ENCODE results near the gene SRRM3. TPM values are rescaled to one million over a fixed set of nuclear protein-coding genes. Genes with fewer than 3 reads are reported as not detected.
"Not testable (repeated sequence)": the region's sequence is repeated elsewhere in the genome, so short reads cannot be mapped to it uniquely, and the experiment has no call there.

SRRM3 gene
- total and polyA plus RNA-seq, 3 donors from 2014 or later = 7.8 to 8.4 (median 8.3) TPM

DNA sequence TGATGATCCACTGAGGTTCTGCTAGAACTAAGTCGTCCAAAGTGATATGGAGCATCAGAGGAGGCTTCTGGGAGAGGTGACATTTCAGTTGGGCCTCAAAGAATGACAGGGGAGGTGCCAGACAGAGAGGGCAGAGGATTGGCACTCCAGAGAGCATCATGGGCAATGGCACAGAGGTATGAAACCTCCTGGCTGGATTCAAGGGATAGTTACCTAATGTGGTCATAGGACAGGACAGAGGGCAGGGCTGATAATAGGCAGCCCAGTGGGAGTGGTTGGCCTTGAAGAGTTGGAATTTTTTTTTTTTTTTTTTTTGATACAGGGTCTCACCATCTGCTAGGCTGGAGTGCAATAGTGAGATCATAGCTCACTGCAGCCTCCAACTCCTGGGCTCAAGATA is 7.6 kb downstream of the SRRM3 start:
- Histone ChIP-seq H3K27ac (no peak overlapping the region), H3K9me3 (no peaks in the 10 kb centered on the region), H3K4me1 (no peaks in the 10 kb centered on the region), H3K4me3 (no peak overlapping the region), H3K27me3 (no peaks in the 10 kb centered on the region), H3K36me3 (ENCODE audit: low read depth, missing control alignments) (no peaks in the 10 kb centered on the region)
- 38 to 67% methylated on average over 1 of the region's 1 CpG for WGBS, 2 donors
- intact Hi-C loops (cut with DNase I; ENCODE audit: low total_unique reads) = no loop called here
- no peak for DNase-seq
- TF ChIP-seq POLR2A (IDR thresholded peaks at IDR 0.05) = no peak
- no peak for TF ChIP-seq CTCF (IDR thresholded peaks at IDR 0.05)

DNA sequence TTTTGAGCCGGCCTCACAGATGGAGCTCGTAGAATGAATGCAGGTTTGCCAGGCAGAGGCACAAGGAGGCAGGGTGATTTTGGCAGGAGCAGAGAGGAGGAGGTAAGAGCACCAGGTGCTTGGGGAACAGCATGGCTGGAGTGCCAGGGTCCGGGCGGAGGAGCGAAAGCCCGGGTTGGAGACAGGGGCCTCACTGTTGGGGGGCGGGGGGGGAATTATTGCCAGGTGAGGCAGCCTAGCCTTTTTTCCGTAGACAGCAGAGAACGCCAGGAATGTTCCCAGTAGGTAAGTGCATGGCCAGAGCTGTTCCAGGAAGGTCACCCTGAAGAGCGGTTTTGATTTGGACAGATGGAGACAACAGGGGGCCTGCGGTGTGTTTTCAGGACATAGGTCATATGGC is 9.5 kb downstream of the SRRM3 start:
- Histone ChIP-seq H3K9me3 (no peaks in the 10 kb centered on the region), H3K36me3 (ENCODE audit: low read depth, missing control alignments) (no peaks in the 10 kb centered on the region), H3K27me3 (no peaks in the 10 kb centered on the region), H3K4me3 (no peak overlapping the region), H3K27ac (no peak overlapping the region), H3K4me1 (no peaks in the 10 kb centered on the region)
- TF ChIP-seq POLR2A (IDR thresholded peaks at IDR 0.05) (no peak), CTCF (IDR thresholded peaks at IDR 0.05) (no peak)
- intact Hi-C loops (cut with DNase I; ENCODE audit: low total_unique reads) = no loop called here
- WGBS, 2 donors = 81 to 83% methylated on average over 7 to 11 of the region's 11 CpGs
- DNase-seq = no peak

- H3K36me3 ChIP-seq (ENCODE audit: low read depth, missing control alignments); H3K4me1 ChIP-seq; H3K9me3 ChIP-seq; DNase-seq; H3K27ac ChIP-seq; intact Hi-C loops (cut with DNase I; ENCODE audit: low total_unique reads); H3K4me3 ChIP-seq; H3K27me3 ChIP-seq: not testable (repeated sequence)
- 82 to 87% methylated on average over 4 of the region's 4 CpGs for WGBS, 2 donors
Measured at GRCh38 chr7:76215349-76215748, 13.7 kb downstream of the SRRM3 start.

GRCh38 chr7:76216381-76217082 is 14.8 kb downstream of the SRRM3 start:
- Histone ChIP-seq H3K36me3 (ENCODE audit: low read depth, missing control alignments) (no peaks in the 10 kb centered on the region), H3K4me3 (no peak overlapping the region), H3K27ac (no peak overlapping the region), H3K27me3 (no peaks in the 10 kb centered on the region), H3K9me3 (no peaks in the 10 kb centered on the region), H3K4me1 (no peaks in the 10 kb centered on the region)
- DNase-seq = no peak
- intact Hi-C loops (cut with DNase I; ENCODE audit: low total_unique reads) = no loop called here
- 47% methylated on average over 8 to 9 of the region's 9 CpGs for WGBS, 2 donors
- TF ChIP-seq CTCF (IDR thresholded peaks at IDR 0.05) = no peak
- no peak for TF ChIP-seq POLR2A (IDR thresholded peaks at IDR 0.05)

- Histone ChIP-seq H3K27me3 (no peaks in the 10 kb centered on the region), H3K36me3 (ENCODE audit: low read depth, missing control alignments) (no peaks in the 10 kb centered on the region), H3K4me1 (no peaks in the 10 kb centered on the region), H3K27ac (no peak overlapping the region), H3K4me3 (no peak overlapping the region), H3K9me3 (no peaks in the 10 kb centered on the region)
- 39 to 71% methylated on average over 2 to 6 of the region's 6 CpGs for WGBS, 2 donors
- no peak for DNase-seq
- intact Hi-C loops (cut with DNase I; ENCODE audit: low total_unique reads) = no loop called here
- TF ChIP-seq POLR2A (IDR thresholded peaks at IDR 0.05) (no peak), CTCF (IDR thresholded peaks at IDR 0.05) (no peak)
Measured at GRCh38 chr7:76217942-76218566, 16.4 kb downstream of the SRRM3 start.
